Endothelial cell of umbilical vein (primary cell): Measurements from ENCODE around the gene AGBL5. TPM values are rescaled to one million over a fixed set of nuclear protein-coding genes. Genes with fewer than 3 reads are reported as not detected.
A peak's percentile ranks its signal among the peaks of the same experiment; 100 is the strongest.

Experiments used
- BruUV-seq: library from RNA; stranded (reverse); fragments of 400-500 nt; replicated peaks from 2 replicates; lab custom pipeline; 2021; lab: Mats Ljungman, UMichigan
- CTCF ChIA-PET: fragments of 300-600, 350-600 bp; sonication (Branson Sonifier 250); formaldehyde crosslinking; loops from one replicate; lab custom pipeline; 2021; ENCODE audit warnings: antibody characterized with exemption, inconsistent platforms; lab: Charles Lee
- POLR2A ChIA-PET: fragments of 300-600, 350-600 bp; sonication (Branson Sonifier 250); formaldehyde crosslinking; loops from one replicate; lab custom pipeline; 2021; ENCODE audit warnings: antibody characterized with exemption, inconsistent platforms; lab: Charles Lee
- DNase-seq: peaks from one replicate; pipeline ENCODE4 v3.0.0-alpha.2; 2011; ENCODE audit warnings: low read depth, low spot score
- FAIRE-seq: peaks from 2 replicates; lab custom pipeline; 2011; peaks lifted over from hg19 to GRCh38; lab: Jason Lieb, UNC
- H2AFZ ChIP-seq: 2 replicates; pipeline ENCODE4 v1.6.0; 2012; ENCODE audit warnings: low read depth, low read length, control low read depth, inconsistent platforms
- H3K27ac ChIP-seq: 2 replicates; pipeline ENCODE4 v1.5.1; 2011; ENCODE audit warnings: low read depth, mild to moderate bottlenecking, control low read depth, low read length, moderate library complexity; ENCODE audit not compliant: insufficient read depth
- H3K27me3 ChIP-seq, 2 experiments: 2 replicates each; pipeline versions ENCODE4 v1.6.0 to v1.6.1; 2011; ENCODE audit warnings: low read length in 2 of 2, mixed read lengths in 1 of 2; ENCODE audit not compliant: control insufficient read depth in 2 of 2, insufficient read depth in 2 of 2
- H3K36me3 ChIP-seq, 2 experiments: 2 replicates in 1 of 2; 3 replicates in 1 of 2; pipeline ENCODE4 v1.5.1; 2011; ENCODE audit warnings: low read length in 2 of 2, mild to moderate bottlenecking in 1 of 2, moderate library complexity in 1 of 2; ENCODE audit not compliant: control insufficient read depth in 2 of 2, insufficient read depth in 2 of 2; ENCODE audit errors: extremely low read depth in 1 of 2
- H3K4me1 ChIP-seq: 3 replicates; pipeline ENCODE4 v1.5.1; 2011; ENCODE audit warnings: mild to moderate bottlenecking, low read length; ENCODE audit not compliant: control insufficient read depth, insufficient read depth; ENCODE audit errors: extremely low read depth
- H3K4me2 ChIP-seq: 2 replicates; pipeline ENCODE4 v1.6.1; 2011; ENCODE audit warnings: low read length, control low read depth, mixed read lengths; ENCODE audit not compliant: insufficient read depth
- H3K4me3 ChIP-seq, 3 experiments: fragments of 200-600 bp in 1 of 3; sonication (generic), shearing (Covaris generic) in 1 of 3; replicated peaks in 1 of 3; 2 replicates each; pipeline ENCODE4 v1.5.1; 2011 to 2016; ENCODE audit warnings: control low read depth in 3 of 3, low read length in 3 of 3, mild to moderate bottlenecking in 2 of 3, inconsistent platforms in 1 of 3, low read depth in 1 of 3, moderate library complexity in 1 of 3; ENCODE audit not compliant: insufficient read depth in 1 of 3
- H3K79me2 ChIP-seq: 2 replicates; pipeline ENCODE4 v1.6.0; 2012; ENCODE audit warnings: low read length, inconsistent platforms; ENCODE audit not compliant: control insufficient read depth, insufficient read depth
- H3K9ac ChIP-seq: replicated peaks from 2 replicates; pipeline ENCODE3; 2011; ENCODE audit warnings: low read length, control low read depth; ENCODE audit not compliant: insufficient read depth; ENCODE audit errors: extremely low read depth
- H3K9me1 ChIP-seq: replicated peaks from 3 replicates; pipeline ENCODE4 v1.6.0; 2011; ENCODE audit warnings: mild to moderate bottlenecking, low read length; ENCODE audit not compliant: control insufficient read depth, insufficient read depth; ENCODE audit errors: extremely low read depth
- H3K9me3 ChIP-seq: replicated peaks from 2 replicates; pipeline ENCODE4 v1.5.1; 2012; ENCODE audit warnings: low read length, inconsistent platforms; ENCODE audit not compliant: control insufficient read depth, insufficient read depth
- H4K20me1 ChIP-seq: replicated peaks from 2 replicates; pipeline ENCODE3; 2011; ENCODE audit warnings: mild to moderate bottlenecking, low read length; ENCODE audit not compliant: control insufficient read depth, insufficient read depth; ENCODE audit errors: extremely low read depth
- FOS ChIP-seq: IDR thresholded peaks from 2 replicates; pipeline ENCODE4 v1.6.1; 2011; ENCODE audit warnings: mild to moderate bottlenecking, low read length, moderate library complexity, borderline replicate concordance; ENCODE audit not compliant: insufficient read depth
- JUN ChIP-seq: IDR thresholded peaks from 2 replicates; pipeline ENCODE4 v1.6.1; 2011; ENCODE audit warnings: borderline replicate concordance, low read depth; ENCODE audit not compliant: insufficient read length, insufficient read depth
- POLR2A ChIP-seq: IDR thresholded peaks from 2 replicates; pipeline ENCODE4 v1.6.1; 2012; ENCODE audit warnings: low read depth, mild to moderate bottlenecking, control low read depth, low read length
- POLR2AphosphoS5 ChIP-seq: IDR thresholded peaks from 2 replicates; pipeline ENCODE4 v1.6.1; 2012; ENCODE audit warnings: low read depth, mild to moderate bottlenecking, control low read depth, low read length, moderate library complexity; ENCODE audit not compliant: insufficient read depth
- dilution Hi-C: fragments of 300-500 bp; cut with MboI; formaldehyde crosslinking; loops from one replicate; pipeline ENCODE4 v1.15.0; 2019; ENCODE audit warnings: low sequenced_read_pairs; ENCODE audit not compliant: extremely low pct_ligation_motif_present
- intact Hi-C: fragments of 100-400 bp; cut with micrococcal nuclease; formaldehyde crosslinking; loops from one replicate; pipeline ENCODE4 v1.10.0; 2022
- polyA plus RNA-seq, 4 experiments: library from polyadenylated mRNA; depleted of rRNA in 3 of 4; stranded (reverse) in 3 of 4; unstranded in 1 of 4; fragments of >200 nt; gene quantifications; 2 replicates each; pipeline versions ENCODE4 v1.2.1 to v1.2.3, GENCODE V29; 2011 to 2012; ENCODE audit warnings: missing spikeins in 1 of 4
- total RNA-seq: library from RNA; stranded (reverse); gene quantifications from 2 replicates; pipeline ENCODE4 v1.2.3, GENCODE V29; 2021

The AGBL5 gene
- total and polyA plus RNA-seq, 2 donors (not counting 3 experiments of a cell fraction or from before 2014, with no cell fraction given): 28.2 to 41.9 TPM

- no peak overlapping the region for H2AFZ ChIP-seq
- H3K27me3 ChIP-seq: no peaks in the 10 kb centered on the region
- intact Hi-C loops (no loop called here), dilution Hi-C loops (no loop called here)
- ChIA-PET POLR2A (no interaction called here), CTCF (interaction anchor here (0.8 to 1.3 kb wide), 2 partner anchors 12 to 67 kb away, joined by 3 to 6 read pairs; no protein-coding TSS in a partner anchor)
- FAIRE-seq: peak; percentile 69
- no peaks in the 10 kb centered on the region for H3K9me3 ChIP-seq
- peaks cover 9% of the 10 kb centered on the region for H3K4me1 ChIP-seq
- peaks cover 14% of the 10 kb centered on the region for H3K79me2 ChIP-seq
- no peak overlapping the region for H3K27ac ChIP-seq
- H3K9ac ChIP-seq: no peak overlapping the region
- H4K20me1 ChIP-seq: no peaks in the 10 kb centered on the region
- TF ChIP-seq FOS (peak; percentile 56), JUN (peak; percentile 52), POLR2AphosphoS5 (no peak)
- no peak overlapping the region for H3K4me2 ChIP-seq
- peaks cover 0 to 3% of the 10 kb centered on the region in 2 experiments for H3K36me3 ChIP-seq
- H3K9me1 ChIP-seq: no peaks in the 10 kb centered on the region
- no peak for DNase-seq
- H3K4me3 ChIP-seq: no peak overlapping the region
- BruUV-seq: no TSS peak
Measured at GRCh38 chr2:27029051-27029450, 22.4 kb upstream of the AGBL5 start.

- H3K4me1 ChIP-seq: peaks cover 13% of the 10 kb centered on the region
Measured at GRCh38 chr2:27032495-27033252, 18.8 kb upstream of the AGBL5 start, which contains the start of gene TMEM214. TSS of gene TMEM214 (plus strand) at chr2:27032965. CDS start at chr2:27033016, 51 bp downstream.

More at GRCh38 chr2:27032495-27033252, 18.8 kb upstream of the AGBL5 start, which contains the start of gene TMEM214:
- Histone ChIP-seq H3K36me3 (peaks cover 10 to 28% of the 10 kb centered on the region in 2 experiments), H3K79me2 (peaks cover 25% of the 10 kb centered on the region), H3K4me3 (peak within 1 kb of the TSS; percentile 76 to 91 (median 79)), H3K4me2 (peak within 1 kb of the TSS; percentile 58), H3K9me1 (no peaks in the 10 kb centered on the region), H3K9ac (peak within 1 kb of the TSS; percentile 90), H3K27me3 (no peaks in the 10 kb centered on the region), H2AFZ (peak within 1 kb of the TSS; percentile 81), H4K20me1 (no peaks in the 10 kb centered on the region), H3K27ac (peak within 1 kb of the TSS; percentile 58), H3K9me3 (no peaks in the 10 kb centered on the region)
- ChIA-PET POLR2A (interaction anchor here (1.1 to 1.6 kb wide), 2 partner anchors 13 to 71 kb away, joined by 4 read pairs; no protein-coding TSS in a partner anchor), CTCF (interaction anchor here (0.5 to 7.0 kb wide), 4 partner anchors 15 to 71 kb away, joined by 4 to 30 read pairs (median 10); no protein-coding TSS in a partner anchor)
- TF ChIP-seq POLR2A: peak; percentile 80
- TF ChIP-seq JUN: no peak
- peak; percentile 93 for TF ChIP-seq POLR2AphosphoS5
- dilution Hi-C loops (no loop called here), intact Hi-C loops (loop anchor here (1.0 to 2.0 kb wide), 4 partner anchors 18 to 54 kb away; partner anchors contain the start of genes KHK and OST4)
- BruUV-seq: TSS peak; percentile 68
- DNase-seq (peak; percentile 87), FAIRE-seq (peak; percentile 88)
